Cardiac muscle cell (in vitro differentiated cells and primary cell): Measurements from ENCODE around the gene DOCK10. TPM values are rescaled to one million over a fixed set of nuclear protein-coding genes. Genes with fewer than 3 reads are reported as not detected.
A peak's percentile ranks its signal among the peaks of the same experiment; 100 is the strongest.
"Not testable (repeated sequence)": the region's sequence is repeated elsewhere in the genome, so short reads cannot be mapped to it uniquely, and the experiment has no call there.

Experiments used
- DNase-seq, 2 donors: peaks; one replicate each; pipeline versions ENCODE4 v3.0.0 to v3.0.0-alpha.2; 2010 to 2017; ENCODE audit warnings: low read depth in 1 of 2, low spot score in 1 of 2
- H3K27ac ChIP-seq: fragments of 200-600 bp; sonication (generic); 2 replicates; pipeline ENCODE4 v1.5.1; 2016
- H3K27me3 ChIP-seq: fragments of 200-600 bp; sonication (generic); 2 replicates; pipeline ENCODE4 v1.6.0; 2016; ENCODE audit warnings: control low read depth
- H3K36me3 ChIP-seq: fragments of 200-600 bp; sonication (generic); 2 replicates; pipeline ENCODE4 v1.5.1; 2016; ENCODE audit warnings: control low read depth
- H3K4me1 ChIP-seq: fragments of 200-600 bp; sonication (generic); 2 replicates; pipeline ENCODE4 v1.8.1; 2017; ENCODE audit warnings: low read depth, mild to moderate bottlenecking, mixed run types
- H3K4me3 ChIP-seq: fragments of 200-600 bp; sonication (generic); 2 replicates; pipeline ENCODE4 v1.5.1; 2016; ENCODE audit warnings: mild to moderate bottlenecking
- H3K9me3 ChIP-seq: fragments of 200-600 bp; sonication (generic); 2 replicates; pipeline ENCODE4 v1.5.1; 2017; ENCODE audit warnings: low read depth, mild to moderate bottlenecking, control low read depth
- polyA plus RNA-seq: library from polyadenylated mRNA; unstranded; fragments of >200 nt; fragmentation: Nextera tagmentation; extraction: Ambion mirVana; gene quantifications from 2 replicates; pipeline ENCODE4 v1.2.1, GENCODE V29; 2016
- total RNA-seq: library from RNA; depleted of rRNA; stranded (reverse); fragments of >200 nt; gene quantifications from 2 replicates; pipeline ENCODE4 v1.2.3, GENCODE V29; 2016
- TF ChIP-seq, protein P1 (sequence below): IDR thresholded peaks from 2 replicates; pipeline ENCODE4 v1.5.1; 2012; ENCODE audit warnings: low read depth, mild to moderate bottlenecking, low read length

Gene DOCK10
- total and polyA plus RNA-seq, 2 experiments from 2014 or later: not detected

DNA sequence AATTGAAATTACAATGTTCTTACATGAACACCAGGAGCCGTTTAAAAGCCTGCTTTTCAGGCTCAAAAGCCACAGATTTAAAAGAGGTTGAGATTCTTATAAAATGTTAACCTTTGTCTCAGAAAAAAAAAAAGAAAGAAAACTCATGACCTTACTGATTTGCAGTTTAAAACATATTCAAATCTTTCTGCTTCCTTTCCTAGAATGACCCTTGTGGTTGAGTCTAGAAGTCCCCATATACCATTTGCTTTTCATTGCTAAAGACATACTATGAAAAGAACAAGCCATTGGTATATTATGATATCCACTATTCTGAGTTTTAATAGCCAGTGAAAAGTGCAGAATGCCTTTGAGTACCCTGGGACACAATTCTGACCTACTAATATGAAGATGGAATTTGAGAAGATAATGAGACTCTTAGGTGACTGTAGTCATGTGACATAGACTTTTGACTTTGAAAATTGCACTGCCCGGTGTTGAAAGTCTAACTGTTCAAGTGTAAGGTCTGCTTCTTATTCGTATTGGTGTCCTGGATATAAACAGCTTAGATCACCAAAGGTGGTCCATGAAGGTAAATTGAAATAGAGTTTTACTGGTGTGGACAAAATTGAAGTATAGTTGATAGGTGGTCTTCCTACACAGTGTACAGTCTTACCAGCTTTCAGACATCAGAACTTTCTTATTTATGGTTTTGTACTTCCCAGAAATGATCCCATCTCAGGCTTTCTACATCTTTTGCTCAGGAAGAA is 117.0 kb downstream of the DOCK10 start:
- H3K27me3 ChIP-seq: peaks cover 3% of the 10 kb centered on the region
- no peak overlapping the region for H3K4me3 ChIP-seq
- TF ChIP-seq, protein P1, sequence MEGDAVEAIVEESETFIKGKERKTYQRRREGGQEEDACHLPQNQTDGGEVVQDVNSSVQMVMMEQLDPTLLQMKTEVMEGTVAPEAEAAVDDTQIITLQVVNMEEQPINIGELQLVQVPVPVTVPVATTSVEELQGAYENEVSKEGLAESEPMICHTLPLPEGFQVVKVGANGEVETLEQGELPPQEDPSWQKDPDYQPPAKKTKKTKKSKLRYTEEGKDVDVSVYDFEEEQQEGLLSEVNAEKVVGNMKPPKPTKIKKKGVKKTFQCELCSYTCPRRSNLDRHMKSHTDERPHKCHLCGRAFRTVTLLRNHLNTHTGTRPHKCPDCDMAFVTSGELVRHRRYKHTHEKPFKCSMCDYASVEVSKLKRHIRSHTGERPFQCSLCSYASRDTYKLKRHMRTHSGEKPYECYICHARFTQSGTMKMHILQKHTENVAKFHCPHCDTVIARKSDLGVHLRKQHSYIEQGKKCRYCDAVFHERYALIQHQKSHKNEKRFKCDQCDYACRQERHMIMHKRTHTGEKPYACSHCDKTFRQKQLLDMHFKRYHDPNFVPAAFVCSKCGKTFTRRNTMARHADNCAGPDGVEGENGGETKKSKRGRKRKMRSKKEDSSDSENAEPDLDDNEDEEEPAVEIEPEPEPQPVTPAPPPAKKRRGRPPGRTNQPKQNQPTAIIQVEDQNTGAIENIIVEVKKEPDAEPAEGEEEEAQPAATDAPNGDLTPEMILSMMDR: no peak
- H3K9me3 ChIP-seq: no peaks in the 10 kb centered on the region
- no peak for DNase-seq
- H3K36me3 ChIP-seq: no peaks in the 10 kb centered on the region
- H3K4me1 ChIP-seq: peaks cover 14% of the 10 kb centered on the region
- no peak overlapping the region for H3K27ac ChIP-seq

DNA sequence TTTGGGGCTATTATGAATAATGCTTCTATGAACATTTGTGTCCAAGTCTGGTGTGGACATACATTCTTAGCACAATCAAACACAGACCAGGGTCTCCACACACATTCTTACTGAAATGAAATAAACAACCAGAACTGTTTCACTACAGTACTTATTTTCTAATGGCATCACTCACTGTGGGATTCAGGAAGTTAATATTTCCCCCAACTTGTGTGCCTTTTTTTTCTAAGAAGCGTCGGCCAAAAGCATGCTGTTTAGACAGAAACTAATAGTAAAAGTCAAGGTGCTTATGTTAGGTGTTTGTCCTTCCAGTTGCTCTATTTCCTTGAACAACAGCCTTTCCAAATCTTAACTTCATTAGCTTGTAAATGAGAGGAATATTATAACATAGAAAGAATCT is 117.6 kb downstream of the DOCK10 start:
- Histone ChIP-seq H3K27me3 (peaks cover 3% of the 10 kb centered on the region), H3K27ac (no peak overlapping the region), H3K4me3 (no peak overlapping the region), H3K4me1 (peaks cover 14% of the 10 kb centered on the region), H3K36me3 (no peaks in the 10 kb centered on the region), H3K9me3 (no peaks in the 10 kb centered on the region)
- DNase-seq: no peak
- TF ChIP-seq, protein P1: no peak

- Histone ChIP-seq H3K9me3 (no peaks in the 10 kb centered on the region), H3K27ac (no peak overlapping the region), H3K36me3 (no peaks in the 10 kb centered on the region), H3K4me1 (peaks cover 14% of the 10 kb centered on the region), H3K4me3 (no peak overlapping the region), H3K27me3 (peaks cover 3% of the 10 kb centered on the region)
- DNase-seq: peak in 1 of 2 donors; percentile 16
- TF ChIP-seq, protein P1: no peak
Observed at GRCh38 chr2:224922142-224922727, 120.0 kb downstream of the DOCK10 start.

DNA sequence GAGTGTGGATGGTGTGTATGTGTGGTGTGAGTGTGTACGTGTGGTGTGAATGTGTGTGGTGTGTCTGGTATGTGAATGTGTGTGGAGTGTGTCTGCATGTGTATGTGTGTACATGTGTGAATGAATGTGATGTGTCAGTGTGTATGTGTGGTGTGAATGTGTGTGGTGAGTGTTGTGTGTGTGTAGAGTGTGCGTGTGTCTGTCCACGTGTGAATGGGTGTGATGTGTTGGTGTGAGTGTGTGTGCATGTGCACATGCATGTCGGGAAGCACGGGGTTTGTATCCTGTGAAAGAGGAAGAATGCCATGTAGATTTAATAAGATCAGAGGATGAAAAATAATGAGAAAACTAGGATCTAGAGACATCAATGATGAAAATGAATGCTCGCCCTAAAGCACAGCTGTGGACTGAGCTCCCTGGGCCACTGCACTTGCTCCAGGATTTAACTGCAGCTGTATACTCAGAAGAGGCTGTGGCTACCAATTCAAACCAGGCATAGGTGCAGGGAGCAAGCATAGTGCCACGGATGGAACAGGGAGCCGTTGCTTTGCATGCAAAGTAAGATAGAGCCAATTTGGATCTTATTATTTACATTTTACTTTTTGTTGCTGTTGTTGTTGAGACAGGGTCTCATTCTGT is 122.7 kb downstream of the DOCK10 start:
- Histone ChIP-seq H3K27ac (no peak overlapping the region), H3K27me3 (no peaks in the 10 kb centered on the region), H3K4me1 (no peaks in the 10 kb centered on the region), H3K4me3 (no peak overlapping the region), H3K36me3 (no peaks in the 10 kb centered on the region), H3K9me3 (no peaks in the 10 kb centered on the region)
- no peak for DNase-seq
- TF ChIP-seq, protein P1: no peak

DNA sequence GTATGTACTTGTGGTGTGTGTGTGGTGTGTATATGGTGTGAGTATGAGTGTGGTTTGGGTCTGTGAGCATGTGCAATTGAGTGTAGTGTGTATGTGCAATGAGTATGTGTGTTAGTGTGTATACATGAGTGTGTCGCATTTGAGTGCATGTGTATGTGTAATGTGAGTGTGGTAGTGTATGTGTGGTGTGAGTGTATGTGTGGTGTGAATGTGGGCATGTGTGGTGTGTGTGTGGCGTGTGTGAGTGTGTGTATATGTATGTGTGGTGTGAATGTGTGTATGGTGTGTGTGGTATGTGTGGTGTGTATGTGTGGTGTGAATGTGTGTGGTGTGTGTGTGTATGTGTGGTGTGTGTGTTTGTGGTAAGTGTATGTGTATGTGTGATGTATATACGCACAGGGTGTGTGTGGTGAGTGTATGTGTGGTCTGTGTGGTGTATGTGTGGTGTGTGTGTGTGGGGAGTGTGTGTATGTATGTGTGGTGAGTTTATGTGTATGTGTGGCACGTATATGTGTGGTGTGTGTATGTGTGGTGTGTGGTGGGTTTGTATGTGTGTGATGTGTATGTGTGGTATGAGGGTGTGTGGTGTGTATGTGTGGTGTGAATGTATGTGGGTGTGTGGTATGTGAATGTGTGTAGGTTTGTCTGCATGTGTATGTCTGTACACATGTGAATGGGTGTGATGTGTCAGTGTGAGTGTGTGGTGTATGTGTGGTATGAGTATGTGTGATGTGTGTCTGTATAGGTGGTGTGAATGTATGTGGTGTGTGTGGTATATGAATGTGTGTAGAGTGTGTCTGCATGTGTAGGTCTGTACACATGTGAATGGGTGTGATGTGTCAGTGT is 123.4 kb downstream of the DOCK10 start:
- no peaks in the 10 kb centered on the region for H3K27me3 ChIP-seq
- H3K4me3 ChIP-seq: no peak overlapping the region
- H3K9me3 ChIP-seq: no peaks in the 10 kb centered on the region
- no peaks in the 10 kb centered on the region for H3K4me1 ChIP-seq
- no peaks in the 10 kb centered on the region for H3K36me3 ChIP-seq
- no peak overlapping the region for H3K27ac ChIP-seq
- DNase-seq: no peak
- TF ChIP-seq, protein P1: no peak

DNA sequence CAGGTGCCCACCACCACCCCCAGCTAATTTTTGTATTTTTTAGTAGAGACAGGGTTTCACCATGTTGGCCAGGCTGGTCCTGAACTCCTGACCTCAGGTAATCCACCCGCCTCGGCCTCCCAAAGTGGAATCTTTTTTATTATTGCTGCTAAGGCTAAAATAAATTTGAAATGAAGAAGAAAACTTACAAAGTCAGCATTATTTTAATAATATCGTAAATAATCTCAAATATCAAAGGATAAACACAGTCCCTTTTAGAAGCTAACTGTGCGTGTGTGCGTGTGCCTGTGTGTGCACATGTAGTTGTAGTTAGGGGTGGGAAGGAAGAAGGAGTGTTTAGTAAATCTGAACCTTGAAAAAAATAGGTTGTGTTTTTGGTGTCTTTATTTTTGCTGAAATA is 125.0 kb downstream of the DOCK10 start:
- not testable (repeated sequence) for H3K27ac ChIP-seq, H3K4me3 ChIP-seq, H3K9me3 ChIP-seq, DNase-seq, H3K4me1 ChIP-seq, H3K27me3 ChIP-seq, H3K36me3 ChIP-seq
